GM19324 (cell line): ENCODE measurements around the gene VPS35L.
"Not testable (repeated sequence)": the region's sequence is repeated elsewhere in the genome, so short reads cannot be mapped to it uniquely, and the experiment has no call there.

Experiments
- ATAC-seq: cut with Tn5 transposase; IDR thresholded peaks from one replicate; pipeline ENCODE4 v1.9.1; 2021; ENCODE audit warnings: mild to moderate bottlenecking, moderate library complexity; ENCODE audit not compliant: unreplicated experiment, low FRiP score

VPS35L gene

GRCh38 chr16:19527161-19527560, 28.3 kb upstream of the VPS35L start:
- ATAC-seq: no peak

GRCh38 chr16:19528666-19529065, 26.8 kb upstream of the VPS35L start:
- no peak for ATAC-seq

- no peak for ATAC-seq
Measured at GRCh38 chr16:19532601-19533000, 22.9 kb upstream of the VPS35L start.

- ATAC-seq: no peak
Measured at GRCh38 chr16:19540241-19540970, 15.1 kb upstream of the VPS35L start.

- ATAC-seq: no peak
Measured at GRCh38 chr16:19542138-19542821, 13.2 kb upstream of the VPS35L start.

- ATAC-seq: not testable (repeated sequence)
Measured at GRCh38 chr16:19543278-19543996, 12.1 kb upstream of the VPS35L start.

- no peak for ATAC-seq
Measured at GRCh38 chr16:19548144-19548543, 7.4 kb upstream of the VPS35L start.

GRCh38 chr16:19549673-19550072, 5.8 kb upstream of the VPS35L start:
- no peak for ATAC-seq

- ATAC-seq: no peak
Measured at GRCh38 chr16:19555938-19556771, 652 bp downstream of the VPS35L start.

GRCh38 chr16:19559242-19559910, 3.9 kb downstream of the VPS35L start:
- no peak for ATAC-seq

GRCh38 chr16:19560078-19560477, 4.6 kb downstream of the VPS35L start:
- ATAC-seq: no peak

GRCh38 chr16:19563377-19563776, 7.9 kb downstream of the VPS35L start:
- no peak for ATAC-seq

- ATAC-seq: no peak
Measured at GRCh38 chr16:19566362-19566761, 10.9 kb downstream of the VPS35L start.

GRCh38 chr16:19567560-19567959, 12.1 kb downstream of the VPS35L start:
- no peak for ATAC-seq

GRCh38 chr16:19573997-19574396, 18.5 kb downstream of the VPS35L start:
- no peak for ATAC-seq

- ATAC-seq: no peak
Measured at GRCh38 chr16:19574615-19575014, 19.1 kb downstream of the VPS35L start.

- ATAC-seq: no peak
Measured at GRCh38 chr16:19578378-19578971, 23.0 kb downstream of the VPS35L start.

- no peak for ATAC-seq
Measured at GRCh38 chr16:19582050-19582831, 26.7 kb downstream of the VPS35L start.
